MCF 10A (cell line): ENCODE measurements around the gene BHMT. TPM values are rescaled to one million over a fixed set of nuclear protein-coding genes. Genes with fewer than 3 reads are reported as not detected.

Source experiments
- BruUV-seq: library from RNA; stranded (reverse); fragments of 400-500 nt; replicated peaks from 2 replicates; lab custom pipeline; 2021; lab: Mats Ljungman, UMichigan
- CTCF ChIA-PET: fragments of 300-600 bp; sonication (Branson Sonifier 250); formaldehyde crosslinking; extraction: SDS; loops from one replicate; lab custom pipeline; 2021; ENCODE audit warnings: antibody characterized with exemption, inconsistent platforms; lab: Yijun Ruan, JAX
- POLR2A ChIA-PET: fragments of 300-600, 350-650 bp; sonication (Branson Sonifier 250); formaldehyde crosslinking; extraction: SDS; loops from one replicate; lab custom pipeline; 2020; ENCODE audit warnings: antibody characterized with exemption, inconsistent platforms; lab: Yijun Ruan, JAX
- DNase-seq: peaks from one replicate; pipeline ENCODE4 v3.0.0-alpha.2; 2018; ENCODE audit not compliant: unreplicated experiment
- H3K27ac Mint-ChIP-seq: one replicate; pipeline ENCODE4 v1.8.0; 2022; ENCODE audit warnings: mild to moderate bottlenecking, low read depth, mixed read lengths; ENCODE audit not compliant: unreplicated experiment
- H3K27me3 Mint-ChIP-seq: one replicate; pipeline ENCODE4 v1.8.0; 2022; ENCODE audit warnings: mixed read lengths; ENCODE audit not compliant: insufficient read depth, unreplicated experiment
- H3K36me3 Mint-ChIP-seq: one replicate; pipeline ENCODE4 v1.8.0; 2022; ENCODE audit warnings: mild to moderate bottlenecking, moderate library complexity, mixed read lengths; ENCODE audit not compliant: insufficient read depth, unreplicated experiment
- H3K4me1 Mint-ChIP-seq: one replicate; pipeline ENCODE4 v1.8.0; 2022; ENCODE audit warnings: mixed read lengths; ENCODE audit not compliant: insufficient read depth, unreplicated experiment
- H3K4me3 Mint-ChIP-seq: one replicate; pipeline ENCODE4 v1.8.0; 2022; ENCODE audit warnings: mild to moderate bottlenecking, moderate library complexity, mixed read lengths; ENCODE audit not compliant: unreplicated experiment
- H3K9me3 Mint-ChIP-seq: one replicate; pipeline ENCODE4 v1.8.0; 2022; ENCODE audit warnings: mixed read lengths; ENCODE audit not compliant: unreplicated experiment
- CTCF ChIP-seq: fragments of 200-600 bp; IDR thresholded peaks from one replicate; pipeline ENCODE4 v1.8.0; 2022; ENCODE audit warnings: antibody characterized with exemption, mild to moderate bottlenecking; ENCODE audit not compliant: unreplicated experiment
- intact Hi-C: fragments of 100-400 bp; cut with micrococcal nuclease; formaldehyde crosslinking; loops from 2 replicates; pipeline ENCODE4 v1.14.1; 2022
- total RNA-seq: library from RNA; stranded (reverse); gene quantifications from 2 replicates; pipeline ENCODE4 v1.2.3, GENCODE V29; 2022

BHMT gene
- total RNA-seq, 1 experiment from 2014 or later, result not detected

GRCh38 chr5:79133121-79133656 is 21.6 kb downstream of the BHMT start:
- no peaks in the 10 kb centered on the region for H3K27me3 Mint-ChIP-seq
- intact Hi-C loops, result loop anchor here (1.0 to 2.0 kb wide), 7 partner anchors 102 to 950 kb away; partner anchors contain the start of gene ARSB
- ChIA-PET CTCF (interaction anchor here (0.6 to 13.8 kb wide), 78 partner anchors 11 to 950 kb away, joined by 3 to 491 read pairs (median 4); partner anchors contain the start of gene ARSB), POLR2A (interaction anchor here (0.6 to 3.3 kb wide), 18 partner anchors 10 to 953 kb away, joined by 3 to 25 read pairs (median 4); partner anchors contain the start of gene JMY)
- peak overlapping the region; percentile 72 for H3K27ac Mint-ChIP-seq
- no peaks in the 10 kb centered on the region for H3K9me3 Mint-ChIP-seq
- H3K4me1 Mint-ChIP-seq, result peaks cover 12% of the 10 kb centered on the region
- DNase-seq, result peak; percentile 41
- peak overlapping the region; percentile 63 for H3K4me3 Mint-ChIP-seq
- BruUV-seq, result TSS peak; percentile 61
- H3K36me3 Mint-ChIP-seq, result no peaks in the 10 kb centered on the region
- TF ChIP-seq CTCF, result no peak

DNA sequence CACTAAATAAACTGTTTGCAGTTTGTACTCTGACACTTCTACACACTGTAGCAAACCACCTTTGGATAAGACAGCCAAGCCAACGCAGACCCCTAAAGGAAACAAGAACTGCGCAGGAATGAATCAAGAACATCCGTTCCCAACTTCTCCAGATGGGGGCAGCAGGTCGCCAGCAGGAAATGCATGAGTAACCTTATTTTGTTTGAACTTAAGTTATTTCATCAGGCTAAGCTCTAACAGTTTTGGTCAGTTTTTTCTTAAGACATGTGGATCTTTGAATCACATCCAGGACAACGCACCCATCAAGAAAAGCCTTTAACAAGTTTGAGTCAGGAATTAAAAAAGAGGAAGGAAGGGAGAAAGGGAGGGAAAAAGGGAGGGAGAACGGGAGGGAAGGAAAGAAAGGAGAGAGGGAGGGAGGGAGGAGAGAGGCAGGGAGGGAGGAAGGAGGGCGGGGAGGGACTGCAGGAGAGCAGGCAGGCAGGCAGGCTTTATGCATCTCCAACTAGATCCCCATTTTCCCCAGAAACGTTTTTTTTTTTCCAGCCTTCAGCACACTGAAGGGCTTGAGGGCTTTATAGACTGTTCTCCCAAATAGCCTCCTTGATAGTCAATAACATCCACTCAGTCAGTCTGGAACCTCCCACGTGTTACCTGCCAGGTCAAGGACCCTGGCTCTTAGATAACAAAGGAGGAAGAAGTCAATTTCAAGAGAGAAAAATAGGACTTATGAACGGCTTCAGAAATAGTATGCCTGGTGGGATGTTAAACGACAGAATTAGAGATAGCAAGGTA is 22.2 kb downstream of the BHMT start:
- peak; percentile 72 for TF ChIP-seq CTCF
- peaks cover 12% of the 10 kb centered on the region for H3K4me1 Mint-ChIP-seq
- H3K4me3 Mint-ChIP-seq, result peak overlapping the region; percentile 63
- no peaks in the 10 kb centered on the region for H3K9me3 Mint-ChIP-seq
- intact Hi-C loops, result loop anchor here (1.0 to 2.0 kb wide), 7 partner anchors 101 to 949 kb away; partner anchors contain the start of gene ARSB
- H3K36me3 Mint-ChIP-seq, result no peaks in the 10 kb centered on the region
- ChIA-PET POLR2A (interaction anchor here (0.6 to 3.3 kb wide), 15 partner anchors 10 to 344 kb away, joined by 3 to 25 read pairs (median 4); partner anchors contain the start of gene JMY), CTCF (interaction anchor here (0.6 to 13.8 kb wide), 66 partner anchors 11 to 1183 kb away, joined by 3 to 491 read pairs (median 4); partner anchors contain the start of gene ARSB)
- peak; percentile 84 for DNase-seq
- no TSS peak for BruUV-seq
- H3K27ac Mint-ChIP-seq, result peak overlapping the region; percentile 72
- H3K27me3 Mint-ChIP-seq, result no peaks in the 10 kb centered on the region

- H3K27me3 Mint-ChIP-seq, result no peaks in the 10 kb centered on the region
- no peak overlapping the region for H3K27ac Mint-ChIP-seq
- peaks cover 12% of the 10 kb centered on the region for H3K4me1 Mint-ChIP-seq
- H3K4me3 Mint-ChIP-seq, result no peak overlapping the region
- BruUV-seq, result no TSS peak
- ChIA-PET CTCF (interaction anchor here (0.6 to 13.8 kb wide), 7 partner anchors 101 to 473 kb away, joined by 3 to 491 read pairs (median 3); partner anchors contain the start of gene HOMER1), POLR2A (interaction anchor here (3.3 kb wide), 1 partner anchor 100 kb away, joined by 25 read pairs; the partner anchor contains the start of gene JMY)
- H3K9me3 Mint-ChIP-seq, result no peaks in the 10 kb centered on the region
- H3K36me3 Mint-ChIP-seq, result no peaks in the 10 kb centered on the region
- intact Hi-C loops, result no loop called here
- TF ChIP-seq CTCF, result no peak
- no peak for DNase-seq
Measured at GRCh38 chr5:79135790-79136553, 24.4 kb downstream of the BHMT start.
